Astrocyte of the spinal cord (primary cell): ENCODE results near the gene C1orf232.

ENCODE experiments used
- DNase-seq: peaks from one replicate; pipeline ENCODE4 v3.0.0; 2011; ENCODE audit warnings: low read depth, low spot score
- H3K4me3 ChIP-seq: 2 replicates; pipeline ENCODE4 v1.5.1; 2011; ENCODE audit warnings: low read depth, mild to moderate bottlenecking, low read length, moderate library complexity
- in situ Hi-C: cut with HindIII; loops from 2 replicates; pipeline ENCODE4 v1.10.0; 2017; ENCODE audit warnings: low sequenced_read_pairs
- TF ChIP-seq, protein P1 (sequence below): IDR thresholded peaks from 2 replicates; pipeline ENCODE4 v1.5.1; 2012; ENCODE audit warnings: low read depth, mild to moderate bottlenecking, low read length, inconsistent platforms

The C1orf232 gene

DNA sequence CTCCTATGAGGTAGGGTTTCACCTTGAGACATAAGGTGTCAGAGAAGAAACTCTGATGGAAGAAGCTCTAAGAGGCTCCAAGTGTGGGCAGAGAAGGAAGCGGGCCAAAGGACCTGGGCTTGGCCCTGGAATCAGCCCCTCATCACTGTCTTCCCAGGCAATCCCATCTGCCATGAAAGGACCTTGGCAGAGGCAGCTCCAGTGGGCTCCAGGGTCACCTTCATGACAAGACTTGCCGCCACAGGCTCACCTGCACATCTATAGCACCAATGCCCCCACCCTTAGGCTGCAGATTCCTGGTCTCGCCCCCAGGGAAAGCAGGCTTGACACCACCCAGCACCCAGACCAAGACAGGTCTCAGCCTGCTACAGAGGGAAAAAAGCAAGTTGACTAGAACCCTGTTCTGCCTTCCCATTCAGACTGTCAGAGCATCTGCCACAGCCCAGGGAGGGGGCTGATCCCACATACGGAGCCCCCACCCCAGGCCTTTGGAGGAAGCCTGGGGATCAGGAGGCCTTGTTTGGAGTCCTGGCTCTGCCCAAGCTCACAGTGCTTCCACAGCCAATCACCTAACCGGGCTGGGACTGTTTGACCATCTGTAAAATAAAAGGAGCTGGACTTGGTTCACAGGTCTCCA is 10.4 kb downstream of the C1orf232 start:
- TF ChIP-seq, protein P1, sequence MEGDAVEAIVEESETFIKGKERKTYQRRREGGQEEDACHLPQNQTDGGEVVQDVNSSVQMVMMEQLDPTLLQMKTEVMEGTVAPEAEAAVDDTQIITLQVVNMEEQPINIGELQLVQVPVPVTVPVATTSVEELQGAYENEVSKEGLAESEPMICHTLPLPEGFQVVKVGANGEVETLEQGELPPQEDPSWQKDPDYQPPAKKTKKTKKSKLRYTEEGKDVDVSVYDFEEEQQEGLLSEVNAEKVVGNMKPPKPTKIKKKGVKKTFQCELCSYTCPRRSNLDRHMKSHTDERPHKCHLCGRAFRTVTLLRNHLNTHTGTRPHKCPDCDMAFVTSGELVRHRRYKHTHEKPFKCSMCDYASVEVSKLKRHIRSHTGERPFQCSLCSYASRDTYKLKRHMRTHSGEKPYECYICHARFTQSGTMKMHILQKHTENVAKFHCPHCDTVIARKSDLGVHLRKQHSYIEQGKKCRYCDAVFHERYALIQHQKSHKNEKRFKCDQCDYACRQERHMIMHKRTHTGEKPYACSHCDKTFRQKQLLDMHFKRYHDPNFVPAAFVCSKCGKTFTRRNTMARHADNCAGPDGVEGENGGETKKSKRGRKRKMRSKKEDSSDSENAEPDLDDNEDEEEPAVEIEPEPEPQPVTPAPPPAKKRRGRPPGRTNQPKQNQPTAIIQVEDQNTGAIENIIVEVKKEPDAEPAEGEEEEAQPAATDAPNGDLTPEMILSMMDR: no peak
- in situ Hi-C loops: no loop called here
- H3K4me3 ChIP-seq: no peak overlapping the region
- no peak for DNase-seq

DNA sequence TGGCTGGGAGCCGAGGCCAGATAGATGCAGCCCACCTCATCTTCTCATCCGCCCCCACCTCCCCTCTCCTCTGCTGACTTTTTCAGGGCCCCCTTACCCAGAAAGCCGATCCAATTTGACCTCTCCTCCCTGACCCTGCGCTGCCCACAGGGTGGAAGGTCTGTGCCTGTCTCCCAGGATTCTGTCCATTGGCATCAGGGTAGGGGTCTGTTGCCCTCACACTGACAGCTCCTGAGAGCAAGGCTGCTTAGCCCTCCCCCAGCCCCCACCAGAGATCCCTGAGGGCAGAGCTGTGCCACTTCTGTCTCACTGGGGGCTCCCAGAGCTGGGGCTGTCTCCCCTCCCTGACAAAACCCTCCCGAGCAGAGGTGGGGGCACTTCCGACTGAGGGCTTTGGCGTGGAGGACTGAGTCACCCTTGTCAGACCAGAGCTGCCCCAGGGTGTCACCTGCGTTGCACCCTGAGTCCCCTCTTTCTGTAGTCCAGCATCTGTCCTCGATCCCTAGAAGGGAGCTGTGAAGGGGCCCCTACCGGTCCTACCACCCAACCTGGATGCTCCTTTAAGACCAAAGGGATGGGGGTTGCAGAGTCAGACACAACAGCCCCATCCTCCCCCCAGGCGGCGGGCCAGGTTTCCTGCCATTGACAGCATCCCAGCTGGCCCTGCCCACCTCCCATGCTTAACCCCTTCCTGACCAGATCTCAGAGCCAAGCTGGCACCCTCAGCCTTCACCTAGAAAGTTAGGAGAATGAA is 12.3 kb downstream of the C1orf232 start:
- no peak overlapping the region for H3K4me3 ChIP-seq
- no peak for DNase-seq
- in situ Hi-C loops: no loop called here
- TF ChIP-seq, protein P1: no peak

DNA sequence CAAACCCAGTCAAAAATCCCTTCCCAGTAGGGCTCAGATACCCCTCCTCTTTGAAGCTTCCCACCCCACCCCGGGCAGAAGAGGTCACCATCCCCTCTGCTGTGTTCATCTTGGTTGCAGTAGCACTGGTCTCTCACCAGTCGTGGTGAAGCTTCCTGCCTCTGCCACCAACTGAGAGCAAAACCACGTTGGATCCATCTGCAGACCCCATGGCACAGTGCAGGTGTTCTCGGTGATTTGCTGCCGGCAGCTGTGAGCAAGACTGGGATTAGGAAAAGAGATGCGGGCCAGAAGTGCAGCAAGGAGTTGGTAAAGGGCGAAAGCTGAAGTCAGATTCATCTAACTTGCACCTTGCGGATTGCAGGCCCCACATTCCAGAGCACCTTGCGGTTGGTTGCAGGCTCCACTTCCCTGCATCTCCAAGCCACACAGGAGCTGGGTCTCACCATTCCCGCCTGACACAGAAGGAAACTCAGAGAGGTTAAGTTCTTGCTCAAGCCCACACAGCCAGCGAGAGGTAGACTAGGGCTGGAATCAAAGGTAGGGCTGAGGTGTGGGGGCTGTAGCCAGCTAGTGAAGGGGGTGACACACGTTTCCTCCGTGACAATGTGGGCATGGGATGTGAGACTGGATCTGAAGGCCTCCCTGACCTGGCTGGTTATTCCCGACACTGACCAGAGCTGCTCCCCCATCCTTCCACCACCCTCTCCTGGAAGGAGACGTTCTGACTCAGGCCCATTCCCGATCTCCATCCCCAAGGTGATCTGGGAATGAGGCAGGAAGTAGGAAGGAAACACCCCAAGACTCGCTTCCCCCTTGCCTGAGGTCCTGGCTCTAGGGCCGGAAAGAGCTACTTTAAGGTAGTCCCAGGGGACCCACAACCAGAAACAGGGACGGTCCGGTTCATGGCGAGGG is 13.1 kb downstream of the C1orf232 start:
- TF ChIP-seq, protein P1: no peak
- in situ Hi-C loops: no loop called here
- H3K4me3 ChIP-seq: no peak overlapping the region
- no peak for DNase-seq

DNA sequence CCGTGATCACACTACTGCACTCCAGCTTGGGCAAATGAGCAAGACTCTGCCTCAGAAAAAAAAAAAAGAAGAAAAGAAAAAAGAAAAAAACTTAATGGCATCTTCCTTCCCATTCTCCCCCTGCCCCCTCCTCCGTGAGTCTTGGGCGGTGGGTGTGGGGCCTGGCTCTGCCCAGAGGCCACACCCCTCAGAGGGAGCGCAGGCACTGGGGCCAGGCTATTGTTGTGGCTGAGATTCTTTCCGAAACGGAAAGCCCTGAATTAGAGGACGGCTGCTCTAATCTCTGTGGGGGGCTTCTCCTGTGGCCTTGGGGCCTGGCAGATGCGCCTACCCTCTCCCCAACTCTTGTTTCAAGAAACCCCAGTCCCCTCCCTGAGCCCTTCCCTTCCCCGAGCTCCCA is 14.0 kb downstream of the C1orf232 start:
- DNase-seq: no peak
- no peak overlapping the region for H3K4me3 ChIP-seq
- in situ Hi-C loops: no loop called here
- TF ChIP-seq, protein P1: no peak

DNA sequence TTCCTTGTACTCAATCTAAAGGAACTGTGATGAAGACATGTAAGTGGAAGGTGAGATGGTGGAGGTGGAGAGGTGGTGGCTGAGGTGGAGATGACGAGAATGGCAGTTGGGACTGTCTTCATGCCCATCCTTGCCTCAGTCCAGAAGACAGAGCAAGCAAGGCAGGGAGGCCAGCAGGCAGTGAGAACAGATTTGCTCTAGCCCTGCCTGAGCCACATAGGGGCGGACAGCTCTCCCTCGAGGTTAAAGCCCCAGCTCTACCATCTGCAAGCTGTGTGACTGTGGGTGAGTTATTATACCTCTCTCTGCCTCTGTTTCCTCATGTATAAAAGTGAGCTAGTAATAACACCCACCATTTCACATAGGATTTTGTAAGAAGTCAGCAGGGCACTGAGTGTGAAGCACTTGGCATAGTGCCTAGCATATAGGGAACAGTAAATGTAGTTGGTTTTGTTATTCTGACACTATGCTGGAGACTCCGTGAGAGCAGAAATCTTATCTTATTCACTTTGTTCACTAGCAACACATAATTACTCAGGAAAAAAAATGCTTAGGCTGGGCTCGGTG is 14.7 kb downstream of the C1orf232 start:
- no peak for DNase-seq
- no peak overlapping the region for H3K4me3 ChIP-seq
- in situ Hi-C loops: no loop called here
- TF ChIP-seq, protein P1: no peak

DNA sequence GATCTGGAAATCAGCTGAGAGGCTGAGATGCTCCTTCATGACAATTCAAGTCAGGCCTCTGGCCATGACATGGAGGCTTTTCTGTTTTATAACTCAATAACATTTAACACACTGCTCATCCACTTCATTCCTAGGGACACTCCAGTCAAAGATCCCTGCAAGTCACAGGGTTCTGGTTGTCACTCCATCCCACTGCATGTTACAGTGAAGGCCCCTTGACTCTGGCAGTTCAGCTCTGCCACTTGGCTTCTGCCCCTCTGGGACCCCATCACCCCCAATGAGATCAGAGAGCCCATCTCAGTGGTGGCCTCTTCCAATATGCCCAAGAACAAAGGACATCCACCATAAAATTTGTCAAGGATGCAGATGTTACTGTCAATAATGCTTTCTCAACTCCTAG is 19.9 kb downstream of the C1orf232 start:
- TF ChIP-seq, protein P1: no peak
- in situ Hi-C loops: no loop called here

More for the DNA sequence above, 19.9 kb downstream of the C1orf232 start:
- no peak for DNase-seq
- no peak overlapping the region for H3K4me3 ChIP-seq
